Measurements from ENCODE around the gene PNO1.

The PNO1 gene

GRCh38 chr2:68190991-68191731 is 33.5 kb downstream of the PNO1 start:
- DNase-seq (no peak), ATAC-seq (replicated peaks) (peak; percentile 51)
- H3K9me3 Mint-ChIP-seq, result no peaks in the 10 kb centered on the region
- no peaks in the 10 kb centered on the region for H3K27me3 Mint-ChIP-seq
- H3K36me3 Mint-ChIP-seq (ENCODE audit: insufficient read depth), result peaks cover 32% of the 10 kb centered on the region
- H3K27ac Mint-ChIP-seq, result peak overlapping the region in 1 of 2 donors; percentile 95
- H3K4me1 Mint-ChIP-seq (ENCODE audit: low read depth in 2 of 2), result peaks cover 15 to 62% of the 10 kb centered on the region in 2 donors
- peak overlapping the region in 1 of 2 donors; percentile 47 for H3K4me3 Mint-ChIP-seq

DNA sequence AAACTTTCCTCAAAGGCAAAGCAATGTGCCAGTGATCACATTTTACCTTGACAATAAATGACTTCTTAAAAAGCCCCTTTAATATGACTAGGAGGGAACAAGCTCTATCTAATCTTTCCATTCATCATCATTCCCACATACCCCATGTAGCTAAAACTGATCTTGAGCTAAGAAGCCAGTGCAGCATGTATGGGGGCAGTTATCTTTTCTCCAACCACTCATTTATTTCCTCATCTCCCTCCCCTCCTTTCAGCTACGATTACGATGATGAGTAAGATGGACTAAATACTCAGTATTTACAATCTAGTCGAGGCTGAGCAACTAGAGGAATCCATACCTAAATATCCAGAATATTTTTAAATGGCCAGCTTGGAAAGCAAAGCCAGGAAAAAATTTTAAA is 35.5 kb downstream of the PNO1 start:
- no peaks in the 10 kb centered on the region for H3K9me3 Mint-ChIP-seq
- peak overlapping the region in 1 of 2 donors; percentile 45 for H3K27ac Mint-ChIP-seq
- H3K4me1 Mint-ChIP-seq (ENCODE audit: low read depth in 2 of 2), result peaks cover 20 to 52% of the 10 kb centered on the region in 2 donors

GRCh38 chr2:68193787-68194372 is 36.2 kb downstream of the PNO1 start:
- H3K9me3 Mint-ChIP-seq, result no peaks in the 10 kb centered on the region
- H3K27ac Mint-ChIP-seq, result peak overlapping the region in 1 of 2 donors; percentile 45
- ATAC-seq (replicated peaks) (no peak), DNase-seq (no peak)
- peaks cover 13% of the 10 kb centered on the region for H3K36me3 Mint-ChIP-seq (ENCODE audit: insufficient read depth)
- H3K4me1 Mint-ChIP-seq (ENCODE audit: low read depth in 2 of 2), result peaks cover 20 to 50% of the 10 kb centered on the region in 2 donors
- H3K27me3 Mint-ChIP-seq, result no peaks in the 10 kb centered on the region
- no peak overlapping the region for H3K4me3 Mint-ChIP-seq

More for the DNA sequence above, 35.5 kb downstream of the PNO1 start:
- H3K4me3 Mint-ChIP-seq, result no peak overlapping the region
- H3K36me3 Mint-ChIP-seq (ENCODE audit: insufficient read depth), result peaks cover 17% of the 10 kb centered on the region
- no peak for DNase-seq
- ATAC-seq (replicated peaks), result no peak
- H3K27me3 Mint-ChIP-seq, result no peaks in the 10 kb centered on the region

GRCh38 chr2:68195096-68195495 is 37.4 kb downstream of the PNO1 start:
- Mint-ChIP-seq H3K4me3 (no peak overlapping the region), H3K9me3 (no peaks in the 10 kb centered on the region), H3K27me3 (no peaks in the 10 kb centered on the region), H3K4me1 (ENCODE audit: low read depth in 2 of 2) (peaks cover 21 to 51% of the 10 kb centered on the region in 2 donors), H3K36me3 (ENCODE audit: insufficient read depth) (peaks cover 21% of the 10 kb centered on the region), H3K27ac (peak overlapping the region in 1 of 2 donors; percentile 83)
- ATAC-seq (replicated peaks) (no peak), DNase-seq (no peak)

DNA sequence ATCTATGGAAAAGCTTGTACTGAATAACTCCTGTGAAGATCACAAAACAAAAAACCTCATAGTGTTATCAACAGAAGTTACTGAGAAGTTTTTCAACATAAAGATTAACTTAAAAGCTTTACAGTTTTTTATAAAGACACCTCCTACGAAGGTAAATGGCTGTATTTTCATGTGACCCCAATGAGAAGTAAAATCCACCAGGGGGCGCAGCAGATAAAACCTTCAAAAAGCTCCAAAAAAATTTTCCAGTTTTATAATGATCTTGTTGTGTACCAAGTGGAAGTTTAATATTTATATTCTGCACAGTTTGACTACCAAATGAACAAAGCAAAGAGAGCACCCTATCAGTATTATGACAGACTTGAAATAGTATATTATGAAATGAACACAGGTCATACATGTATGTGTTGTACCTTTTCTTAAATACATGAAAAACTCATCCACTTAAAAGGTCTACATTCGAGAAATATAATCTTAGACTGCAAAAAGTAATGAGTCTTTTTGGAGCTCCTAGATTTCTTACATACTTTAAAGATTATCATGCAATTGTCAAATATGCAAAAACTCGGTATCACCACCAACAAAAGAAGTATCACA is 38.5 kb downstream of the PNO1 start:
- H3K4me1 Mint-ChIP-seq (ENCODE audit: low read depth in 2 of 2), result peaks cover 23 to 56% of the 10 kb centered on the region in 2 donors

GRCh38 chr2:68200157-68200787 is 42.6 kb downstream of the PNO1 start:
- H3K36me3 Mint-ChIP-seq (ENCODE audit: insufficient read depth), result peaks cover 23% of the 10 kb centered on the region
- H3K27me3 Mint-ChIP-seq, result no peaks in the 10 kb centered on the region
- H3K27ac Mint-ChIP-seq, result peak overlapping the region; percentile 21 to 63
- no peak overlapping the region for H3K4me3 Mint-ChIP-seq
- DNase-seq, result no peak
- H3K9me3 Mint-ChIP-seq, result no peaks in the 10 kb centered on the region
- peak; percentile 14 for ATAC-seq (replicated peaks)
- peaks cover 26 to 65% of the 10 kb centered on the region in 2 donors for H3K4me1 Mint-ChIP-seq (ENCODE audit: low read depth in 2 of 2)

More for the DNA sequence above, 38.5 kb downstream of the PNO1 start:
- H3K36me3 Mint-ChIP-seq (ENCODE audit: insufficient read depth), result peaks cover 18% of the 10 kb centered on the region
- DNase-seq, result peak; percentile 50 to 59 (median 55)
- H3K4me3 Mint-ChIP-seq, result no peak overlapping the region
- ATAC-seq (replicated peaks), result peak; percentile 61
- no peaks in the 10 kb centered on the region for H3K27me3 Mint-ChIP-seq
- no peaks in the 10 kb centered on the region for H3K9me3 Mint-ChIP-seq
- peak overlapping the region; percentile 83 to 86 for H3K27ac Mint-ChIP-seq

DNA sequence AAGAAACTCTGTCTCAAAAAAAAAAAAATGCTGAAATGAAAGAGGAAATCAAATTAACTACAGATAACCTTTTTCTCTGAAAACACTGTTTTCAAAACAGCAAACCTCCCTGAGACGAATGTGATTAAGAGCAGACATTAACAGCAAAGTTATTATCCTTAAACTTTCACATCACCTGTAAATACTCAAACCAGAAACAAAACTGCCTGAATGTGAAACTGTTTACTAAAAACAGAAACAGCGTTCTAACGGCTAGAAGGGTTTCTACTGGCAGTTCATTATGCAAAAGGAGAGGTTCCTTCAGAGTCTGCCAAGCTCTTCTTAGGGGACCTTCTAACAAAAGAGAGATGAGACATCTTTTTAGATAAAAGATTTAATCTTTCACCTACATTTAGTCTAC is 45.9 kb downstream of the PNO1 start:
- H3K27me3 Mint-ChIP-seq, result no peaks in the 10 kb centered on the region
- ATAC-seq (replicated peaks) (peak; percentile 70), DNase-seq (no peak)
- H3K4me3 Mint-ChIP-seq, result peak overlapping the region; percentile 71 to 86
- peaks cover 32 to 73% of the 10 kb centered on the region in 2 donors for H3K4me1 Mint-ChIP-seq (ENCODE audit: low read depth in 2 of 2)
- peak overlapping the region; percentile 87 to 97 for H3K27ac Mint-ChIP-seq
- no peaks in the 10 kb centered on the region for H3K9me3 Mint-ChIP-seq
- peaks cover 29% of the 10 kb centered on the region for H3K36me3 Mint-ChIP-seq (ENCODE audit: insufficient read depth)

DNA sequence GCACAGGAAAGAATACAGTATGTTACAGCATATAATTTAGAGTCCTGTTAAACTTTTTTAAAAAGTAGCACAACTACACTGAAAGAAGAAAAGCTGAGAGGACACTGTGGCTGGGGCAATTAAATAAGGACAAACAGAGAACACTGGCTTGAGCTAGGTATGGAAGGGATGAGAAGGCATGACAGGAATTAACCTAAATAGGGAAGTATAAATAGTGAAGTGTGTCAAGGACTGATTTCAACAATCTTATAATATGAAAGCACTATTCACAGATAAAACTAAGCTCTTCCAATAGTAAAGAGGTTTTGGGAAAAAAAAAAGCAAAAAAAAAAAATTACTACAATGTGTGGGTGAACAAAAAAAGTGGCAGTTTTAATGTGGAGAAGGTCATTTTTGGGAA is 49.1 kb downstream of the PNO1 start:
- ATAC-seq (replicated peaks) (no peak), DNase-seq (no peak)
- peaks cover 27% of the 10 kb centered on the region for H3K36me3 Mint-ChIP-seq (ENCODE audit: insufficient read depth)
- peak overlapping the region; percentile 8 to 90 for H3K27ac Mint-ChIP-seq
- peaks cover 35 to 59% of the 10 kb centered on the region in 2 donors for H3K4me1 Mint-ChIP-seq (ENCODE audit: low read depth in 2 of 2)
- no peak overlapping the region for H3K4me3 Mint-ChIP-seq
- H3K27me3 Mint-ChIP-seq, result no peaks in the 10 kb centered on the region
- H3K9me3 Mint-ChIP-seq, result no peaks in the 10 kb centered on the region

DNA sequence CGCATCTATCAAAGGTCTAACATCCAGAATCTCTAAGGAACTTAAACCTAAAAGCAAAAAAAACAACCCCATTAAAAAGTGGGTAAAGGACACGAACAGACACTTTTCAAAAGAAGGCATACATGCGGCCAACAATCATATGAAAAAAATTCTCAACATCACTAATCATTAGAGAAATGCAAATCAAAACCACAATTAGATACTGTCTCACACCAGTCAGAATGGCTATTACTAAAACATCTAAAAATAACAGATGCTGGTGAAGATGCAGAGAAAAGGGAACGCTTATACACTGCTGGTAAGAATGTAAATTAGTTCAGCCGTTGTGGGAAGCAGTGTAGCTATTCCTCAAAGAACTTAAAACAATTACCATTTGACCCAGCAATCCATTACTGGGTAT is 56.7 kb downstream of the PNO1 start:
- peak overlapping the region; percentile 5 to 85 for H3K27ac Mint-ChIP-seq
- DNase-seq (no peak), ATAC-seq (replicated peaks) (no peak)
- peaks cover 31% of the 10 kb centered on the region for H3K36me3 Mint-ChIP-seq (ENCODE audit: insufficient read depth)
- no peaks in the 10 kb centered on the region for H3K9me3 Mint-ChIP-seq
- peak overlapping the region in 1 of 2 donors; percentile 52 for H3K4me3 Mint-ChIP-seq
- H3K4me1 Mint-ChIP-seq (ENCODE audit: low read depth in 2 of 2), result peaks cover 41 to 62% of the 10 kb centered on the region in 2 donors
- no peaks in the 10 kb centered on the region for H3K27me3 Mint-ChIP-seq

GRCh38 chr2:68216454-68217310 is 59.0 kb downstream of the PNO1 start:
- no peak for DNase-seq
- Mint-ChIP-seq H3K27ac (peak overlapping the region in 1 of 2 donors; percentile 39), H3K36me3 (ENCODE audit: insufficient read depth) (peaks cover 23% of the 10 kb centered on the region), H3K4me1 (ENCODE audit: low read depth in 2 of 2) (peaks cover 49 to 74% of the 10 kb centered on the region in 2 donors), H3K27me3 (no peaks in the 10 kb centered on the region), H3K4me3 (peak overlapping the region in 1 of 2 donors; percentile 3), H3K9me3 (no peaks in the 10 kb centered on the region)
- ATAC-seq (replicated peaks), result no peak

DNA sequence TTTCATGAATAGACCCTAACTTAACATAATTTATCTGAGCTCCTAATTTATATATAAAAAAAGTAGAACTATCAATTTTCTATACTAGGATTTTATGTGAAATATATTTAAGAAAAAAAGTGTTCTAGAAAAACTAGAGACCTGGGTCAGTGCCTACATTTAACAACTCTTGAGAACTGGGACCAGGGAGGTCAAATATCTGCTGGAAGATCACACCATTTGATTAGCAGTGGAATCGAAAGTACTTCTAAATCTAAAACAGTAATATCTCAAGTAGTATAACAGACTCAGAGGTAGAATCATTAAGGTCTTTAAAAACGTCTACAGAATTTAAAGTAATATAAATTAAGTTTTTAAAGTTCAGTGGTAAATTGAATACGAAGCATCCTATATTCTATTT is 60.0 kb downstream of the PNO1 start:
- no peak for ATAC-seq (replicated peaks)
- no peak overlapping the region for H3K27ac Mint-ChIP-seq
- H3K4me1 Mint-ChIP-seq (ENCODE audit: low read depth in 2 of 2), result peaks cover 53 to 77% of the 10 kb centered on the region in 2 donors
- H3K27me3 Mint-ChIP-seq, result no peaks in the 10 kb centered on the region
- H3K9me3 Mint-ChIP-seq, result no peaks in the 10 kb centered on the region
- peaks cover 16% of the 10 kb centered on the region for H3K36me3 Mint-ChIP-seq (ENCODE audit: insufficient read depth)
- H3K4me3 Mint-ChIP-seq, result peak overlapping the region in 1 of 2 donors; percentile 55
- no peak for DNase-seq

DNA sequence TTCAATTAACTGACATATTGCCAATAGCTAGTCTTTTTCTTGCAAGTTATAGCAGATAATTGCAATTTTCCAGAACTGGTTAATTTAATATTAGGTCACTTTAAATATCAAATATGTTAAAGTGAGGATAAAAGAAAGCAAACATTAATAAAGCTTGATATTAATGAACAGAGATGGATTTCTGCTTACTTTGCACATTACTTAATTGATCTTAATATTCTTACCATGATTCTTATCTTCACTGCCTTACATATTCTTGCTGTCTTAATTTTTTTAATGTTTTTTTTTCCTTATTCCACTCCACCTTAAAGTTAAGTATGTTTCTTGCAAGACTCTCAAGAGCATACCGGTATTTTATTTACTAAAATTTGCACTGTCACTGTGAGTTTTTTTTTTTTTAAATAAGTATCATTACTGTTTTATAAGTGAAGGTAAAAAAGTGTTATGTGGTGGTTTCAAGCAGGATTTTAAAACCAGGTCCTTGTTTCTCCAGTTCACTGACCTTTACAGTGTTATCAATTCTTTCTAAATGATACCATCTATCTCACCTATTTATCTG is 60.7 kb downstream of the PNO1 start:
- DNase-seq (no peak), ATAC-seq (replicated peaks) (no peak)
- Mint-ChIP-seq H3K36me3 (ENCODE audit: insufficient read depth) (peaks cover 13% of the 10 kb centered on the region), H3K4me1 (ENCODE audit: low read depth in 2 of 2) (peaks cover 52 to 78% of the 10 kb centered on the region in 2 donors), H3K9me3 (no peaks in the 10 kb centered on the region), H3K4me3 (peak overlapping the region; percentile 33 to 55), H3K27me3 (no peaks in the 10 kb centered on the region), H3K27ac (peak overlapping the region; percentile 4 to 9)

Data from effector memory CD8-positive, alpha-beta T cell (primary cell).